ELF-1 (cell line): ENCODE data around the gene MAGEC3.
"Not testable (repeated sequence)": the region's sequence is repeated elsewhere in the genome, so short reads cannot be mapped to it uniquely, and the experiment has no call there.

Source experiments
- DNase-seq: peaks from one replicate; pipeline ENCODE4 v3.0.0-alpha.2; 2016; ENCODE audit warnings: low read depth, low spot score

MAGEC3 gene, protein sequence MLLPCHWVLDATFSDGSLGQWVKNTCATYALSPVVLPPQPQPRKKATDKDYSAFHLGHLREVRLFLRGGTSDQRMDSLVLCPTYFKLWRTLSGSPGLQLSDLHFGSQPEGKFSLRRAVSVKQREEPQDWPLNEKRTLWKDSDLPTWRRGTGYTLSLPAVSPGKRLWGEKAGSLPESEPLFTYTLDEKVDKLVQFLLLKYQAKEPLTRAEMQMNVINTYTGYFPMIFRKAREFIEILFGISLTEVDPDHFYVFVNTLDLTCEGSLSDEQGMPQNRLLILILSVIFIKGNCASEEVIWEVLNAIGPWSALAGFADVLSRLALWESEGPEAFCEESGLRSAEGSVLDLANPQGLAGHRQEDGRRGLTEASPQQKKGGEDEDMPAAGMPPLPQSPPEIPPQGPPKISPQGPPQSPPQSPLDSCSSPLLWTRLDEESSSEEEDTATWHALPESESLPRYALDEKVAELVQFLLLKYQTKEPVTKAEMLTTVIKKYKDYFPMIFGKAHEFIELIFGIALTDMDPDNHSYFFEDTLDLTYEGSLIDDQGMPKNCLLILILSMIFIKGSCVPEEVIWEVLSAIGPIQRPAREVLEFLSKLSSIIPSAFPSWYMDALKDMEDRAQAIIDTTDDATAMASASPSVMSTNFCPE

DNA sequence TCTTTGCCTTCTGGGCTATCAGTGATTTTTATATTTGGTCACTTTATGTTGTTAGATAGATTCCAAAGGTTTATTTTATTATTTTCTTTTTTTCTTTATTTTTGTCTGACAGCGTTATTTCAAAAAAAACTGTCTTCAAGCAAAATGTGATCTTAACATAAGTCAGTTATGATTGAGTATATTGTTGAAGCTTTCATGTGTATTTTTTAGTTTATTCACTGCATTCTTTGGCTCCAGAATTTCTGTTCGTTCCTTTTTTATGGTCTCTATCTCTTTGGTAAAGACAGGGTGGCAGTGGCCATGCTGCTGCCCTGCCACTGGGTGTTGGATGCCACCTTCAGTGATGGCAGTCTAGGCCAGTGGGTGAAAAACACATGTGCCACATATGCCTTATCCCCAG is at the start of gene MAGEC3:
MAGEC3 (plus strand) TSS at position 301 of the 400 bp plus-strand sequence; CDS start at position 301, 0 bp downstream.
- no peak for DNase-seq

DNA sequence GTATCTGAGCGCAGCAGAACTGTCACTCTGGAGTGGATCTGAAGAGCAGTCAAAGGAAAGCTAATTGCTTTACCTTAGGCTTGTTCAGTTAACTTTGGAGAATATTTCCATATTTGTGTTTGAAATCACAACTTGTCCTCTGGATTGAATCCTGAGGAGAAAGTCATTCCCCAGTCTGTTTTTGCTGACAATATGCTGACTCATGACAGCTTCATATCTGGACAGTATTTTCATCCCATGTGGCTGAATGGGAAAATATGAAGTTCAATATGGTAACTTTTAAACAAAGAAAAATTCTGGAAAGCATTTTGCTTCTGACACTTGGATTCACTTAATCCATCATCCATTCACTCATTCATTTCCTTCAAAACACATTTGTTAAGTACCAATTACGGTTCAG is 46.3 kb upstream of the MAGEC3 start:
- DNase-seq, result no peak

DNA sequence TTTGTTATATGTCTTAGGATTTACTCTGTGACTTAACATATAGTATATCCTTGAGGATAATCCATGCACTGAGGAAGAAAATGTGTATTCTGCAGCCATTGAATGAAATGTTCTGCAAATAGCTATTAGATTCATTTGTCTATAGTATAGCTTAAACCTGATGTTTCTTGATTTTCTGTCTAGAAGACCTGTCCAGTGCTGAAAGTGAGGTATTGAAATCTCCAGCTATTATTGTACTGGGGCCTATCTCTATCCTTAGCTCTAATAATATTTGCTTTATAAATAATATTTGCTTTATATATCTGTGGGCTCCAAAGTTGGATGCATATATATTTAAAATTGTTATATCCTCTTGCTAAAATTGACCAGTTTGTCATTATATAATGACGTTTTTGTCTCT is 26.7 kb upstream of the MAGEC3 start:
- no peak for DNase-seq

DNA sequence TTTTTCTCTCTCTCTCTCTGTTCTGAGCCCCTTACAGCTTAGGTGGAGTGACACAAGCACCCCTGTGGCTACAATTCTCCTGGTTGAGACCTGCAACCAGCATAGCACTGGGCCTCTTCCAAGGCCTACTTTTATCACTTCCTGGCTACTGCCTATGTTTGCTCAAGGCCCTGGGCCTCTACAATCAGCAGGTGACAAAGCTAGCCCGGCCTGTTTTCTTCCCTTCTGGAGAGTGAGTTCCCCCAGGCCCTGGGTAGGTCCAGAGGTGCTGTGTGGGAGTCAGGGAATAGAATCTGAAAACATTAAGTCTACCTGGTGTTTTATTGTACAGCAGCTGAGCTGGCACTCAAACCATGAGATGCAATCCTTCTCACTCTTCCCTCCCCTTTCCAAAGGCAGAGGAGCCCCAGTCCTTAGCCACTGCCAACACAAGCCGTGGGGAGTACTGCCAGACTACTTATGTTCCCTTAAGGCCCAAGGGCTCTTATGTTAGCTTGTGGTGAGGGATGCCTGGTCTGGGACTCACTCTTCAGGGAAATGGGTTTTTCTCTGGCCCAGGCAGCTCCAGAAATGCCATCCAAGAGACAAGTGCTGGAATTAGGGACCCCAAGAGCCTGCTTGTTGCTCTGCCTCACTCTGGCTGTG is 23.8 kb upstream of the MAGEC3 start:
- no peak for DNase-seq

GRCh38 chrX:141815904-141816303 is 22.2 kb upstream of the MAGEC3 start:
- no peak for DNase-seq

DNA sequence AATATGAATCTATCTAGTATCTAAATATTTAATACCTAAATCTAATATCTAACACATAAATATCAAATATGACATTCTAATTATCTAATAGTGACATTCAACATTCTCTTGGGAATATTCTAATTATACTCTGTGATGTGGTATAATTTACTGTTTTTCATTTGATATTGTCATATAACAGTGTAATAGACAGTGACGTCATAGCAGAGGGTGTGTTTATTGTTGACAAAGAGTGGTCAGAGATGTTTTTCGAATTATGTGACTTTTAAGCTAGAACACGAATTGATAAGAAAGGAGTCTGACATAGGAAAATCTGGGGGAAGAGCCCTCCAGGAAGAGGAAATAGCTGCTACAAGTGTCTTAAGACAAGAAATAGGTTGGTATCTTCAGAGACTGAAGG is 5.9 kb upstream of the MAGEC3 start:
- no peak for DNase-seq

GRCh38 chrX:141839856-141840255 is 1.7 kb downstream of the MAGEC3 start:
- no peak for DNase-seq

DNA sequence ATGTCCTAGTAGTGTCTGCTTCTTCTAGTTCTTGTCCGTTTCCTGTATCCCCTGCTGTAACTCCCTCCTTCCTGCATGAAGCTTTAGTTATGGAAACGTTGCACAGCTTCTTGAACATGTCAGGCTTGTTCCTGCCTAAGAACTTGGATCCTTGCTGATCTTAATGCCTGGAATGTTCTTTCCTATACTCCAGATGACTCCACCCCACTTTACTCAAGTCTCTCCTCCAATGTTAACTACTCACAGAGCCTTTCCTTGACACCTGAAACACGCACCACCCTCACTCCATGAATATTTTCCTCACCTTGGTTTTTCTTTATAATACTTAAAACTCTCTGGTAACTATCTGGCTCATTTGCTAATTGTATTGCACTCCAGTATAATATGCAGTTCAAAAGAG is 19.4 kb downstream of the MAGEC3 start:
- DNase-seq, result no peak

GRCh38 chrX:141879616-141880015 is 41.5 kb downstream of the MAGEC3 start:
- peak; percentile 52 for DNase-seq

DNA sequence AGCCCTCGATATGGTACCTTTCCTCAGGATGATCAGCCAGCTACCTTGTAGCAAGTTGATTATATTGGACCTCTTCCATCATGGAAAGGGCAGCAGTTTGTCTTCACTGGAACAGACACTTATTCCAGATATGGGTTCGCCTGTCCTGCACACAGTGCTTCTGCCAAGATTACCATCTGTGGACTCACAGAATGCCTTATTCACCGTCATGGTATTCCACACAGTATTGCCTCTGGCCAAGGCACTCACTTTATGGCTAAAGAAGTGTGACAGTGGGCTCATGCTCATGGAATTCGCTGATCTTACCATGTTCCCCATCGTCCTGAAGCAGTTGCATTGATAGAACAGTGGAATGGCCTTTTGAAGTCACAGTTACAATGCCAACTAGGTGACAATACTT is 50.7 kb downstream of the MAGEC3 start:
- DNase-seq, result not testable (repeated sequence)

DNA sequence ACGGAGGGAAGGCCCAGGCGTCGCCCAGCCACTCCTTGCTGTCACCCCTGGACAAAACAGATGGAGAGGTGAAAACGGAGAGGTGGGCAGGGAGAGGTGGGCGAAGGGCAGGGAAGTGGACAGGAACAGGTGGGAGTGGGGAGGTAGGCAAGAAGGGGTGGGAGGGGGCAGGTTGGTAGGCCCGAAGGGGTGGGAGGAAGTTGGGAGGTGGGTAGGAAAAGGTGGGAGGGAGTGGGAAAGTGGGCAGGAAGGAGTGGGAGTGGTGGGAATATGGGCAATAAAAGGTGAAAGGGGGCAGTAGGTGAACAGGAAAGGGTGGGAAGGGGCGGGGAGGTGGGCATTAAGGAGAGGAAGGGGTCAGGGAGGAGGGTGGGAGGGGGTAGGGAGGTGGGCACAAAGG is 56.6 kb downstream of the MAGEC3 start:
- no peak for DNase-seq

DNA sequence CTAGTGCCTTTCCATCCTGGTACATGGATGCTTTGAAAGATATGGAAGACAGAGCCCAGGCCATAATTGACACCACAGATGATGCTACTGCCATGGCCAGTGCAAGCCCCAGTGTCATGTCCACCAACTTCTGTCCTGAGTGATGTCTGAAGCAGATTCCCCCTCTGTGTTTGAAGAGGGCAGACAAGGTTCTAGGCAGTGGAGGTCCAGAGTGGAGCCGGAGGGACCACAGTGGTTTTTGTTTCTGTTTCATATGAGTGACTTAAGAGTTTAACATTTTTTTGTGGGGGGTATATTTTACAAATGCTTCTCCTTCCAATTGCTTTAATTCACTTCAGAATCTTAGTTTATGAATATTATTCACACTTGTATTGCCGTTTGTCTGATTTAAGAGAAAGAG is 59.6 kb downstream of the MAGEC3 start:
- no peak for DNase-seq

DNA sequence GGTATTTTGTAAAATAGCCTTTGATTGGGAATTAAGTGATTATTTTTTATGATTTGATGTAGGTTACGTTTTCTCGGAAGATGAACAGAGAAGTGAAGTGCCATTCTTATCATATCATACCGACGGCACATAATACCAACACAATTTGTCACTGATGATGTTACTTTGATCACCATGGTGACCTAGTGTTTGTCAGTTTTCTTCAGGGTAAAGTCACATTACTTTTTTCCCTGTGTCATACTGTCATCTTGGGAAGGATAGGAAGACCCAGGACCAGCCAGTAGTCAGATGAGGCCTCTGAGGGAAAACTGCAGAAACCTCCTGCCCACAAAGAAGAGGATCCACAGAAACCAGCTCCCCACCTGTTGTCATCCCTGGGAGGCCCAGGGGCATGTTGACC is 64.2 kb downstream of the MAGEC3 start:
- DNase-seq, result no peak

GRCh38 chrX:141903400-141904155 is 65.5 kb downstream of the MAGEC3 start, which contains the start of gene MAGEC1:
TSS of gene MAGEC1 (plus strand) at chrX:141903894. CDS start at chrX:141905073, 1,179 bp downstream.
- no peak for DNase-seq

- DNase-seq, result no peak
These were observed 66.1 kb downstream of the MAGEC3 start for GRCh38 chrX:141904262-141904661.

DNA sequence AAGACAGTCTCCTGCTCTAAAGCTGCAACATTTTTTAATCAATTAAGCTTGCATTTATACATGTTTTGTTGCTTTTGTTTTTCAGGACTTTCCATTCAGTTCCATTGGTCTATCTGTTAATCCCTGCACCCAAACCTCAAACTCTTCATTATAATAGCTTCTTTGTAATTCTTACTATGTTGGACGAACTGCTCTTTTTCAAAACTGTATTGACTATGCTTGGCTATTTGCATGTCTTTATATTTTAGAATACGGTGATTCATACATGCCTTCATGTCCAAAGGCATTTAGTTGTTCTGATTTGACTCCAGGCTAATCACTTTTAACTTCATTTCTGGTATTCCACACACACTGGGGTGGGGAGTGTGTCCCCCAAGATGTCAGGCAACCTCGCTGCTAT is 79.7 kb downstream of the MAGEC3 start:
- DNase-seq, result no peak

DNA sequence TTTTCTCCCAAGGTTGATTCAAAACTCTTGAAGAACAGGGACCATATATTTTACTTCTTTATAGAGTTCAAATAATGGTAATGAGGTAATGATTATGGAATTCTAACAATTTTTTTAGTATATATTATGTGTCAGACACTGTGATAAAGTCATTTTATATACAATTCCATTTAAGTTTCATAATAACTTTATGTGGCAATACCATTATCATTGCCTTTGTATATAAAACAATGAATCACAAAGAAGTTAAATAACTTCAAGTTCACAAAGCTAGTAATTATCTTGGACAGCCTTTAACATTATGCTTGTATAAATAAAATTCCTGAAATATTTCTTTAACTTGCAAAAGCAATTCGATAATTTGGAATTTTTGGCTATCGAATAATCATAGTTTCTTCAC is 86.2 kb downstream of the MAGEC3 start:
- DNase-seq, result no peak

GRCh38 chrX:141928432-141928831 is 90.3 kb downstream of the MAGEC3 start:
- no peak for DNase-seq

- no peak for DNase-seq
These were observed 96.0 kb downstream of the MAGEC3 start for GRCh38 chrX:141934059-141934641.

GRCh38 chrX:141935645-141936044 is 97.5 kb downstream of the MAGEC3 start:
- no peak for DNase-seq

DNA sequence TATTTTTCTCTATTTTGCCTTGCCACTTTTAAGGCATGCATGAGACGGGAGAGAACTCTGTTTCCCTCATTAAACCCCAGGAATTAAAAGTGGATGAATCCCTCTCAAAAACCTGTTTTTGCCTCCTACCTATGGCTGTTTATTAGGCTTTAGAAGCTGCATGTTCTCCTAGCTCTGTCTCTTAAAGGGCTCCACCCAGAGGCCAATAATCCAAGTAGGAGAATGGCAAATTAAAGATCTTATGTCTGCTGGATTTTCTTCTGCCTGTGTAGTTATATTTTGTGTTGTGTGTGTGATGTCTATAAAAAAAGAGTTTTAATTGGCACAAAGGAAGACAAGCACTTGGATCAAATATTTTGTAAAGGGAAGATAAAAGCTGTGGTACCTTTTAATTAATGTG is 98.0 kb downstream of the MAGEC3 start:
- DNase-seq, result no peak

GRCh38 chrX:141941234-141941633 is 103.1 kb downstream of the MAGEC3 start:
- DNase-seq, result no peak
